HG02970 (cell line): ENCODE measurements around the gene TMEM79.
"Not testable (repeated sequence)": the region's sequence is repeated elsewhere in the genome, so short reads cannot be mapped to it uniquely, and the experiment has no call there.

Experiments used
- ATAC-seq: cut with Tn5 transposase; IDR thresholded peaks from one replicate; pipeline ENCODE4 v1.9.1; 2021; ENCODE audit warnings: mild to moderate bottlenecking, moderate library complexity, moderate number of reproducible peaks; ENCODE audit not compliant: unreplicated experiment, low FRiP score

The TMEM79 gene

DNA sequence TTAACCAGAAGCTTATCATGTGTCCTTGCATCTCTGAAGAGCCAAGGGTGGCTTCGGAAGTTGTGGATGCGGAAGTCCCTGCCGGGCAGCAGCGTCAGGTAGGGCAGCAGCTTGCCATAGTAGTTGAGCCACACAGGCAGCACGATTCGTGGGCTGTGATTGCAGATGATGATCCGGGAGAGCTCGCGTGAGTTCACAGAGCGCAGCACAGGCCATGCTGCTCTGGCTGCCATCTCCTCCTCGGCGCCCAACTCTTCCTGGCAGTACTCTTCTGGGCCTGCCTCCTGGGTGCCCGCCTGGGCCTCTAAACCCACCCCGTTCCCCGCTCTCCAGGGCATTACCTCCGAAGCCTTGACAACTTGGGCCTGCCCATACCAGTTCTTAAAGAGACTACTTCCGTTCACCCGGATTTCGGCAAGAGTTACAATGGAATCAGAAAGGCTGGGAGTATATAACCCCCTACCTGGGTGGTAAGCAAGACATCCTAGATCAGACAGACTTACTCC lies 14.8 kb downstream of the TMEM79 start, which contains the start of gene VHLL:
Gene VHLL (minus strand): TSS at position 456 of the 506 bp plus-strand sequence. CDS start 118 bp downstream, at position 338.
- ATAC-seq: no peak

- ATAC-seq: no peak
Observed at GRCh38 chr1:156303241-156303640, 19.1 kb downstream of the TMEM79 start.

GRCh38 chr1:156305215-156305614 lies 21.1 kb downstream of the TMEM79 start:
- ATAC-seq: no peak

DNA sequence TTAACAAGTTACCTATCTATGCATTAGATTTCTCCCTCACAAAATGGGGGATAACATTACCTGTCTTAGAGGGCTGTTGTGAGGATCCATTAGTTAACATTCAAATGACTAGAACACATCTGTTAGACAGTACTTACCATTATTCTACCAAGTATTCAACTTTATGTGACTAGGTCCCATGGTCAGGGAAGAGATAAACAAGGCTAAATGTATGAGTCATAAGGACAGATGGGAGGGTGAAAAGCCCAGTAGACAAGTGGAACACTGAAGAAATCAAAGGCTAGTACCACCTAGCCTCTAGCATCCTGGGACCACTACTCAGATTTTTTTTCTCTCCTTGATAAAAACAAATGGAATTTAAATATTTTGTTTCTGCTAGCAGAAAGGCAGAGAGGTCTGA lies 24.0 kb downstream of the TMEM79 start:
- ATAC-seq: no peak

- no peak for ATAC-seq
Observed at GRCh38 chr1:156310962-156311361, 26.8 kb downstream of the TMEM79 start.

DNA sequence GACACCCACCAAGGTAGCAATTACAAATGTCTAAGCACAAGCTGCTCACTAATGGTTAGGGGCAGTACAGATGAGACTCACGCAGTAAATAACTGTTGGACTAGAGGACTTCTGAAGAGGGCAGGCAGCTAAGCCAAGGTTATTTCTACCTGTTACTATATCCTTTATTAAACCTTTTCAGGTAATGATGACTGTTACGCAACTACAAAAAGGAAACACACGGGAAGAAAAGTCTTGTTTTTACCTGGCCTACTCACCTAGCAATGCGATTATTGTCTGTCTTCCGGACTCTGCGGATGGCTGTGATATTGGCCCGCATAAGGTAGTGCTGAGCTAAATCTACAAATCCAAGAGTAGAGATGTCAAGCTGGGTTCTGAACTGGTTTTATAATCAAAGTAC lies 32.8 kb downstream of the TMEM79 start:
- ATAC-seq: no peak

- ATAC-seq: no peak
Observed at GRCh38 chr1:156319664-156320063, 35.5 kb downstream of the TMEM79 start.

DNA sequence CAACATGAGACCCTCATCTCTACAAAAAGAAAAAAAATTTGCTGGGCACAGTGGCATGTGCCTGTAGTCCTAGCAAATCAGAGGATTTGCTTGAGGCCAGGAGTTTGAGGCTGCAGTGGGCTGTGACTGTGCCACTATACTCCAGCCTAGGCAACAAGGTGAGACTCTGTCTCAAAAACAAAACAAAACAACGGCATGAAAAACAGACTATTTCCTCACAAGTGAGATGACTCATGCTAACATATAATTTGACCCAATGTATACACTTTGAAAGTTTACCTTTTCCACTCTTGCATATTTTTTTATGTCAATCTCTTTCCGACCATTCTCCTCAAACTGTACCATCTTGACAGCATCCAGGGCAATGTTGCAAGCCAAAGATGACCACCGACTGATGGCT lies 36.4 kb downstream of the TMEM79 start:
- ATAC-seq: no peak

GRCh38 chr1:156323179-156323578 lies 39.1 kb downstream of the TMEM79 start:
- not testable (repeated sequence) for ATAC-seq

DNA sequence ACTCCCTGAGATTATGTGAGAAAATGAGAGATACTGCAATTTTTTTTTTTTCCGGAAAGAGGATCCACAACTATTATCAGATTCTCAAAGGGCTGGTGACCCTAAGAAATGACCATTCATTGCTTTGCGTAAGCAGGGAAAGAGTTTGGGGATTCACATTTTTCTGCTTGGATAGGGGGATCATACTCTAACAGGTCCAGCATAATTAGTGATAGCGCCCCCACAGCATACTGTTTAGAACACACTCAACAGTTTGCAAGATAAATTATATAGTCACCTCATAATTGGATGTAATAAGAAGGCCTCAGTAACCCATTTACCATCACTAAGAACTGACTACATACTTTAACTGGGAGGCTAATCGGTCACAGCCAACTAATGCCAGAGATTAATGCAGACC lies 52.1 kb downstream of the TMEM79 start:
- no peak for ATAC-seq

DNA sequence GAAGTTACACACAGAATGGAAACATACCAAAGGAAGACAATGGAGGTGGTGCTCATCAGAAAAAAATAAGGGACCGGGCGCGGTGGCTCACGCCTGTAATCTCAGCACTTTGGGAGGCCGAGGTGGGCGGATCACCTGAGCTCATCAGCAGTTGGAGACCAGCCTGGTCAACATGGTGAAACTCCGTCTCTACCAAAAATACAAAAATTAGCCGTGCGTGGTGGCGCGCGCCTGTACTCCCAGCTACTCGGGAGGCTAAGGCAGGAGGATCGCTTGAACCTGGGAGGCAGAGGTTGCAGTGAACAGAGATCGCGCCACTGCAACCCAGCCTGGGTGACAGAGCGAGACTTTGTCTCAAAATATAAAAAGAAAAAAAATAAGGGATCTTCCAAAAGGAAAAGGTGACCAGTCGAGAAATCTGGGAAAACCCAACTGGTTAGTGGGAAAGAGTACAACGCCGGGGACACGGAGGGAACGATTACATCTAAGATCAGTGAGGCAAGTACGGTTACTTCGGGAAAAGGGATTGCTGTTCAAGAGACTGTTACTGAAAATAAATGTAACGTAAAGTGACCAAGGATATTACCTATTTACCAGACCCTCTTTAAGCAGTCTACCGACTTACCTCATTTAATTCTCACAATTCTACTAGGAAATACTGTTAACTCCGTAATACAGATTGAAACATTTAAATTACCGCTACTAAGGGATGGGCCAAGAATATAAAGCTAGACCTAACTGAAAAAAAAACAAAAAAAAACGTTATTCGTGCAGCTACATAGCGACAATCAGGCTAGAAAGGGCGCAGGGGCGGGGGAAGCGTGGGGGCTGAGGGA lies 53.1 kb downstream of the TMEM79 start:
- ATAC-seq: no peak

- peak; percentile 2 for ATAC-seq
Observed at GRCh38 chr1:156337888-156338179, 53.7 kb downstream of the TMEM79 start.

DNA sequence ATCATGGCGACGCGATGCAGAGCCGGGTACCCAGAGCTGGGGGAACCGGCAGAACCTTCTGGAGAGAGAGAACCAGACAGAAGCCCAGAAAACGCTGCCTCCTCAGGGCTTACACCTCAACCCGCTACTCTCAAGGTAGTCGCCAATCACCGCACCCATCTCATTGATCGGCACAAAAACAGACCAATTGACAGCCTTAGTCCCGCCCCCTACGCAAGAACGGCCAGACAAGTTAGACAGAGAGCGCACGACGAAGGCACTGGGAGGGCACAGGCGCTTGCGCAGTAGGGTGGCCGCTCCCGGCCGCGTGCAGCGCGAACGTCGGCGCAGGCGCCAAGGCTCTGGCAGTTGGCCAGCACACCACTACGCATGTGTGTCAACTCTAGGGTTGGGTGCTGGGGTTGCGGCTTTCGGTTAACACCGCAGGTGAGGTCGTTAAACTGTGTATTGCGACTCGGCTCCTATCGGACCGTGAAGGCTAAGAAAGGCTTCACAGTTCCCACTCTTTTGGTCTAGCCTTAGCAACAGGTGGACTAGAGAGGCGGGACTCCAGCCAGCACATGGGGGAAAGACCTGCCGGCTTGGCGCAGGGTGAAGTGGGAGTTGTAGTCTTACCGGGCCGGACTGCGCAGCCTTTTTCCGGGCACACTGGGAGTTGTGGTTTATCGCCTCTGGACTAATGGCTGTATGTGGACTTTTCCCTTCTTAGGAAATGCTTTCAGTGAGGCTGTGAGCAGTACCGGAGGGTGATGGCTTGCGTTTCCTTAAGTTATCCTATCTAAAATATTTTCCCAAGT lies 54.3 kb downstream of the TMEM79 start, which contains the start of the genes CCT3 and TSACC:
Gene CCT3 (minus strand): TSS at position 113 of the 797 bp plus-strand sequence. CDS start 108 bp downstream, at position 5.
Gene TSACC (plus strand): TSS at position 347 of the 797 bp plus-strand sequence. CDS start 1,232 bp downstream, outside the sequence.
- peak; percentile 94 for ATAC-seq
